CD14-positive monocyte (primary cell): ENCODE measurements around the gene TOX4. TPM values are rescaled to one million over a fixed set of nuclear protein-coding genes. Genes with fewer than 3 reads are reported as not detected.

Source experiments
- DNase-seq, 3 donors: peaks; one replicate each; pipeline ENCODE4 v3.0.0-alpha.2; 2011 to 2022
- H2AFZ ChIP-seq: 2 replicates; pipeline ENCODE4 v1.6.0; 2012; ENCODE audit warnings: mild to moderate bottlenecking, low read depth, low read length, inconsistent platforms; ENCODE audit not compliant: insufficient read depth, poor library complexity, severe bottlenecking
- H3K27ac ChIP-seq, 2 donors: 1 replicate in 1 of 2; 2 replicates in 1 of 2; pipeline ENCODE4 v1.5.1; 2012 to 2013; ENCODE audit warnings: low read length in 2 of 2, control low read depth in 1 of 2, inconsistent platforms in 1 of 2, low read depth in 1 of 2, mild to moderate bottlenecking in 1 of 2
- H3K27me3 ChIP-seq, 2 donors: one replicate each; pipeline versions ENCODE4 v1.6.0 to v1.6.1; 2011 to 2013; ENCODE audit warnings: low read length in 2 of 2; ENCODE audit not compliant: control insufficient read depth in 2 of 2, insufficient read depth in 2 of 2
- H3K36me3 ChIP-seq, 2 donors: replicated peaks in 1 of 2; 1 replicate in 1 of 2; 2 replicates in 1 of 2; pipeline versions ENCODE4 v1.5.1 to v1.6.1; 2012 to 2013; ENCODE audit warnings: low read length in 2 of 2, control low read depth in 1 of 2, inconsistent platforms in 1 of 2, mild to moderate bottlenecking in 1 of 2; ENCODE audit not compliant: insufficient read depth in 2 of 2, control insufficient read depth in 1 of 2
- H3K4me1 ChIP-seq, 2 donors: 1 replicate in 1 of 2; 2 replicates in 1 of 2; pipeline versions ENCODE4 v1.5.1 to v1.6.1; 2012 to 2013; ENCODE audit warnings: low read length in 2 of 2, control low read depth in 1 of 2, inconsistent platforms in 1 of 2, mild to moderate bottlenecking in 1 of 2, moderate library complexity in 1 of 2; ENCODE audit not compliant: insufficient read depth in 2 of 2, control insufficient read depth in 1 of 2
- H3K4me2 ChIP-seq: replicated peaks from 2 replicates; pipeline ENCODE3; 2012; ENCODE audit warnings: low read length, moderate library complexity, mild to moderate bottlenecking; ENCODE audit not compliant: poor library complexity, severe bottlenecking; ENCODE audit errors: extremely low read depth
- H3K4me3 ChIP-seq, 3 experiments: fragments of 200-600 bp in 1 of 3; sonication (generic) in 1 of 3; replicated peaks in 1 of 3; 1 replicate in 2 of 3; 2 replicates in 1 of 3; pipeline ENCODE4 v1.5.1; 2011 to 2013; ENCODE audit warnings: low read length in 3 of 3, mild to moderate bottlenecking in 3 of 3, control low read depth in 2 of 3, low read depth in 2 of 3, inconsistent platforms in 1 of 3, moderate library complexity in 1 of 3
- H3K79me2 ChIP-seq: 2 replicates; pipeline ENCODE4 v1.6.0; 2012; ENCODE audit warnings: mild to moderate bottlenecking, control low read depth, inconsistent platforms, low read length, moderate library complexity; ENCODE audit not compliant: insufficient read depth
- H3K9ac ChIP-seq: 2 replicates; pipeline ENCODE4 v1.6.0; 2017; ENCODE audit warnings: low read length, mild to moderate bottlenecking; ENCODE audit not compliant: insufficient read depth, poor library complexity, severe bottlenecking
- H3K9me3 ChIP-seq, 2 donors: replicated peaks in 1 of 2; 1 replicate in 1 of 2; 2 replicates in 1 of 2; pipeline versions ENCODE4 v1.5.1 to v1.6.1; 2012 to 2013; ENCODE audit warnings: low read length in 2 of 2, control low read depth in 1 of 2; ENCODE audit not compliant: control insufficient read depth in 1 of 2, insufficient read depth in 1 of 2
- H4K20me1 ChIP-seq: 2 replicates; pipeline ENCODE4 v1.6.0; 2012; ENCODE audit warnings: mild to moderate bottlenecking, low read length, control low read depth, moderate library complexity; ENCODE audit not compliant: insufficient read depth
- H3K27ac Mint-ChIP-seq, 7 donors: one replicate each; pipeline ENCODE4 v1.8.0; 2020; ENCODE audit warnings: mild to moderate bottlenecking in 7 of 7, mixed read lengths in 7 of 7, moderate library complexity in 6 of 7, inconsistent platforms in 2 of 7
- H3K27me3 Mint-ChIP-seq, 3 donors: one replicate each; pipeline ENCODE4 v1.8.0; 2021 to 2022; ENCODE audit warnings: low read depth in 3 of 3, mild to moderate bottlenecking in 3 of 3, mixed read lengths in 3 of 3, moderate library complexity in 3 of 3, inconsistent platforms in 1 of 3
- H3K36me3 Mint-ChIP-seq, 2 donors: one replicate each; pipeline ENCODE4 v1.8.0; 2020; ENCODE audit warnings: mixed read lengths in 2 of 2, inconsistent platforms in 1 of 2, mild to moderate bottlenecking in 1 of 2
- H3K4me1 Mint-ChIP-seq: one replicate; pipeline ENCODE4 v1.8.0; 2020; ENCODE audit warnings: mild to moderate bottlenecking, mixed read lengths
- H3K4me3 Mint-ChIP-seq, 2 donors: one replicate each; pipeline ENCODE4 v1.8.0; 2020; ENCODE audit warnings: mild to moderate bottlenecking in 2 of 2, mixed read lengths in 2 of 2, moderate library complexity in 1 of 2
- H3K9me3 Mint-ChIP-seq, 7 donors: one replicate each; pipeline ENCODE4 v1.8.0; 2020 to 2022; ENCODE audit warnings: mixed read lengths in 7 of 7, mild to moderate bottlenecking in 6 of 7, moderate library complexity in 6 of 7, inconsistent platforms in 2 of 7
- CTCF ChIP-seq: fragments of 200-600 bp; IDR thresholded peaks from one replicate; pipeline ENCODE4 v1.8.0; 2022; ENCODE audit warnings: antibody characterized with exemption, mild to moderate bottlenecking
- WGBS: methylation state at CpG from one replicate; pipeline ENCODE4 v1.1.5; 2013; ENCODE audit warnings: missing lambda C conversion rate; ENCODE audit not compliant: insufficient coverage; 5-methylcytosine and 5-hydroxymethylcytosine counted together
- intact Hi-C, 2 donors: fragments of 100-400 bp; cut with micrococcal nuclease; formaldehyde crosslinking; loops; one replicate each; pipeline versions ENCODE4 v1.15.0 to v1.15.1; 2023
- polyA plus RNA-seq, 3 donors: library from polyadenylated mRNA; depleted of rRNA in 1 of 3; unstranded in 2 of 3; stranded (reverse) in 1 of 3; fragments of 300-500 nt in 2 of 3; fragments of >200 nt in 1 of 3; fragmentation: Illumina TruSeq in 2 of 3; gene quantifications; 1 replicate in 2 of 3; 2 replicates in 1 of 3; pipeline ENCODE4 v1.2.3, GENCODE V29; 2012 to 2021

Gene TOX4
- polyA plus RNA-seq, 3 donors, result 28.3 to 73.1 (median 68.5) TPM

- intact Hi-C loops, result loop anchor here (2.0 to 5.0 kb wide), 2 partner anchors 58 kb away; no protein-coding TSS in a partner anchor
- Histone ChIP-seq H3K4me3 (no peak overlapping the region), H3K4me1 (no peaks in the 10 kb centered on the region), H3K27ac (no peak overlapping the region), H3K79me2 (peaks cover 14% of the 10 kb centered on the region), H4K20me1 (peaks cover 8% of the 10 kb centered on the region), H2AFZ (no peak overlapping the region), H3K36me3 (peaks cover 84 to 98% of the 10 kb centered on the region in 2 donors), H3K9ac (no peak overlapping the region), H3K4me2 (no peak overlapping the region), H3K9me3 (no peaks in the 10 kb centered on the region), H3K27me3 (no peaks in the 10 kb centered on the region)
- Mint-ChIP-seq H3K4me3 (no peak overlapping the region), H3K27me3 (peaks cover 0 to under 1% (median 0%) of the 10 kb centered on the region in 3 donors), H3K27ac (no peak overlapping the region), H3K4me1 (no peaks in the 10 kb centered on the region), H3K36me3 (peaks cover 75 to 97% of the 10 kb centered on the region in 2 donors), H3K9me3 (no peaks in the 10 kb centered on the region)
- 100% methylated on average over 1 of the region's 5 CpGs for WGBS
- TF ChIP-seq CTCF, result peak; percentile 70
- DNase-seq, result peak; percentile 9 to 25 (median 16)
Observed at GRCh38 chr14:21498540-21499526, 21.8 kb downstream of the TOX4 start.

- 100% methylated on average over 2 of the region's 5 CpGs for WGBS
- H3K36me3 Mint-ChIP-seq, result peaks cover 56 to 72% of the 10 kb centered on the region in 2 donors
Observed at GRCh38 chr14:21501568-21501967, 24.6 kb downstream of the TOX4 start.

More at GRCh38 chr14:21501568-21501967, 24.6 kb downstream of the TOX4 start:
- Histone ChIP-seq H3K4me3 (no peak overlapping the region), H2AFZ (no peak overlapping the region), H3K4me2 (no peak overlapping the region), H4K20me1 (peaks cover 16% of the 10 kb centered on the region), H3K9me3 (no peaks in the 10 kb centered on the region), H3K27ac (no peak overlapping the region), H3K27me3 (no peaks in the 10 kb centered on the region), H3K36me3 (peaks cover 64 to 76% of the 10 kb centered on the region in 2 donors), H3K9ac (no peak overlapping the region), H3K79me2 (peaks cover 38% of the 10 kb centered on the region), H3K4me1 (no peaks in the 10 kb centered on the region)
- Mint-ChIP-seq H3K4me3 (no peak overlapping the region), H3K27me3 (no peaks in the 10 kb centered on the region), H3K9me3 (no peaks in the 10 kb centered on the region), H3K4me1 (peaks cover 3% of the 10 kb centered on the region), H3K27ac (peak overlapping the region in 2 of 7 donors; percentile 44 to 46)
- intact Hi-C loops, result no loop called here
- DNase-seq, result no peak
- TF ChIP-seq CTCF, result no peak
